ENCODE measurements around the gene ASCL3. TPM values are rescaled to one million over a fixed set of nuclear protein-coding genes. Genes with fewer than 3 reads are reported as not detected.
"Not testable (repeated sequence)": the region's sequence is repeated elsewhere in the genome, so short reads cannot be mapped to it uniquely, and the experiment has no call there.

ASCL3 gene
- total RNA-seq, 1 experiment from 2014 or later, result not detected

GRCh38 chr11:8910649-8911026 is 32.2 kb downstream of the ASCL3 start:
- no peak for DNase-seq (ENCODE audit: low read depth)

GRCh38 chr11:8908099-8908498 is 34.7 kb downstream of the ASCL3 start:
- no peak for DNase-seq (ENCODE audit: low read depth)

- DNase-seq (ENCODE audit: low read depth), result peak; percentile 28
These were observed 35.7 kb downstream of the ASCL3 start for GRCh38 chr11:8907116-8907515.

- DNase-seq (ENCODE audit: low read depth), result peak; percentile 80
These were observed 37.2 kb downstream of the ASCL3 start for GRCh38 chr11:8905528-8906165.

- DNase-seq (ENCODE audit: low read depth), result no peak
These were observed 43.6 kb downstream of the ASCL3 start for GRCh38 chr11:8899119-8899753.

GRCh38 chr11:8891185-8891584 is 51.6 kb downstream of the ASCL3 start:
- not testable (repeated sequence) for DNase-seq (ENCODE audit: low read depth)

Other genes with a start within 250 kb of the ASCL3 start
- 36.5 and 46.2 TPM in 2 replicates for gene AKIP1, start 31.8 kb downstream of the ASCL3 start, total RNA-seq (2014; rRNA removed; shearing (Covaris generic))
- not detected in 2 replicates for gene C11orf16, start 10.1 kb downstream of the ASCL3 start, total RNA-seq (2014; rRNA removed; shearing (Covaris generic))
- 38.4 and 40.6 TPM in 2 replicates for gene TMEM9B, start 21.4 kb upstream of the ASCL3 start, total RNA-seq (2014; rRNA removed; shearing (Covaris generic))
- gene NRIP3, start 61.0 kb upstream of the ASCL3 start, total RNA-seq (2014; rRNA removed; shearing (Covaris generic)), result 31.7 and 31.8 TPM in 2 replicates
- 0.36 and 0.88 TPM in 2 replicates for gene SCUBE2, start 148.6 kb upstream of the ASCL3 start, total RNA-seq (2014; rRNA removed; shearing (Covaris generic))

Data from RPMI7951 (cell line).